ENCODE measurements around the gene UHMK1. TPM values are rescaled to one million over a fixed set of nuclear protein-coding genes. Genes with fewer than 3 reads are reported as not detected.

Gene UHMK1
- total RNA-seq, 1 donor from 2014 or later, result 43.5 TPM

- peaks cover 8% of the 10 kb centered on the region for H3K4me1 Mint-ChIP-seq (ENCODE audit: low read depth, unreplicated experiment)
- no peak overlapping the region for H3K4me3 Mint-ChIP-seq (ENCODE audit: unreplicated experiment)
- Histone ChIP-seq H2AFZ (ENCODE audit: low read depth, low read length) (no peak overlapping the region), H3K4me2 (ENCODE audit: low read length) (no peak overlapping the region), H3K36me3 (ENCODE audit: insufficient read depth, low read length) (no peaks in the 10 kb centered on the region), H3K4me3 (ENCODE audit: insufficient read depth, low read depth, low read length) (no peak overlapping the region), H3K79me2 (ENCODE audit: insufficient read depth, low read length) (peaks cover 10% of the 10 kb centered on the region), H4K20me1 (ENCODE audit: insufficient read depth, low read length) (peaks cover 7% of the 10 kb centered on the region), H3K27ac (ENCODE audit: low read depth, low read length) (no peak overlapping the region), H3K9ac (ENCODE audit: low read length) (no peak overlapping the region), H3K9me3 (ENCODE audit: insufficient read depth, low read depth, low read length) (no peaks in the 10 kb centered on the region), H3K27me3 (ENCODE audit: insufficient read depth, low read length) (no peaks in the 10 kb centered on the region), H3K4me1 (ENCODE audit: insufficient read depth, low read length) (peaks cover 5% of the 10 kb centered on the region)
- H3K27ac Mint-ChIP-seq (ENCODE audit: unreplicated experiment), result no peak overlapping the region
- H3K9me3 Mint-ChIP-seq (ENCODE audit: unreplicated experiment), result no peaks in the 10 kb centered on the region
- TF ChIP-seq, protein P1, sequence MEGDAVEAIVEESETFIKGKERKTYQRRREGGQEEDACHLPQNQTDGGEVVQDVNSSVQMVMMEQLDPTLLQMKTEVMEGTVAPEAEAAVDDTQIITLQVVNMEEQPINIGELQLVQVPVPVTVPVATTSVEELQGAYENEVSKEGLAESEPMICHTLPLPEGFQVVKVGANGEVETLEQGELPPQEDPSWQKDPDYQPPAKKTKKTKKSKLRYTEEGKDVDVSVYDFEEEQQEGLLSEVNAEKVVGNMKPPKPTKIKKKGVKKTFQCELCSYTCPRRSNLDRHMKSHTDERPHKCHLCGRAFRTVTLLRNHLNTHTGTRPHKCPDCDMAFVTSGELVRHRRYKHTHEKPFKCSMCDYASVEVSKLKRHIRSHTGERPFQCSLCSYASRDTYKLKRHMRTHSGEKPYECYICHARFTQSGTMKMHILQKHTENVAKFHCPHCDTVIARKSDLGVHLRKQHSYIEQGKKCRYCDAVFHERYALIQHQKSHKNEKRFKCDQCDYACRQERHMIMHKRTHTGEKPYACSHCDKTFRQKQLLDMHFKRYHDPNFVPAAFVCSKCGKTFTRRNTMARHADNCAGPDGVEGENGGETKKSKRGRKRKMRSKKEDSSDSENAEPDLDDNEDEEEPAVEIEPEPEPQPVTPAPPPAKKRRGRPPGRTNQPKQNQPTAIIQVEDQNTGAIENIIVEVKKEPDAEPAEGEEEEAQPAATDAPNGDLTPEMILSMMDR (IDR thresholded peaks at IDR 0.05; ENCODE audit: insufficient read depth, low read depth, low read length), result no peak
- DNase-seq (ENCODE audit: low read depth) (no peak), FAIRE-seq (no peak)
- no peaks in the 10 kb centered on the region for H3K36me3 Mint-ChIP-seq (ENCODE audit: low read depth, unreplicated experiment)
- H3K27me3 Mint-ChIP-seq (ENCODE audit: low read depth, unreplicated experiment), result no peaks in the 10 kb centered on the region
Measured at GRCh38 chr1:162557536-162557935, 59.9 kb downstream of the UHMK1 start.

DNA sequence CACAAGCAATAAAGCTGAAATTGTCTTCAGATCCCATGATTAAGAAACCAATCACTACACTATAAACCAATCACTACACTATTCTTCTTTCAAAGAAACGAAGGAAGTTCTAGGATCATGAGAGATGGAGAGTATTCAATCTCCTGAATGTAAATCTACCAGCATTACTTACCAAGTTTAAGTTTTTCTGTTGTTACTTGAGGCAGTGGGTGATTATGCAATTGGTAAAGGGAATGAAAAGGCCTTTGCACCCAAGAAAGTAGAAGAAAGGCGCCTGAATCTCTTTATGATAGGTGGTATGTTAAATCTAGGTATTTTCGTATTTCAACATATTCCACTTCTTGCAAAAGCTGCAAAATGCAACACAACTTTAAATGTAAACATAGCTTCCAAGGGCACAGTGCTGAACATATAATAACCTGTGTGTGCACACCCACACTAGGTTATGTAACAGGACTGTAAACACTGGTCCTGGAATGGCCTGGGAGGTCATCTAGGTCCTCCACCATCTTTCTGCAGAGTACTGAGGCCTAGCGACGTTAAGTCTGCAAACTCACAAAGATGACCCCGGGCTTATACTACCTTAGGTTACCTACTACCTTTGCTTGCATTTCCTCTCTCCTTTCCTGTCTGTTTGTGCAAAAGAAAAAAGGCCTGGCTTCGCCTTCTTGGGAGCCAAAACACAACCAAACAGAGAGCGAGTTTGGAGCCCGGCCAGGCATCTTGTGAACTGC lies 62.9 kb downstream of the UHMK1 start:
- peak overlapping the region; percentile 87 for H3K4me3 Mint-ChIP-seq (ENCODE audit: unreplicated experiment)
- no peaks in the 10 kb centered on the region for H3K27me3 Mint-ChIP-seq (ENCODE audit: low read depth, unreplicated experiment)
- no peaks in the 10 kb centered on the region for H3K9me3 Mint-ChIP-seq (ENCODE audit: unreplicated experiment)
- peaks cover 39% of the 10 kb centered on the region for H3K79me2 ChIP-seq (ENCODE audit: insufficient read depth, low read length)
- H3K4me1 Mint-ChIP-seq (ENCODE audit: low read depth, unreplicated experiment), result peaks cover 25% of the 10 kb centered on the region
- peaks cover 36% of the 10 kb centered on the region for H4K20me1 ChIP-seq (ENCODE audit: insufficient read depth, low read length)
- no peaks in the 10 kb centered on the region for H3K36me3 ChIP-seq (ENCODE audit: insufficient read depth, low read length)
- H3K4me2 ChIP-seq (ENCODE audit: low read length), result peak overlapping the region; percentile 89
- DNase-seq (ENCODE audit: low read depth), result no peak
- no peak for FAIRE-seq
- H3K9me3 ChIP-seq (ENCODE audit: insufficient read depth, low read depth, low read length), result no peaks in the 10 kb centered on the region
- no peaks in the 10 kb centered on the region for H3K27me3 ChIP-seq (ENCODE audit: insufficient read depth, low read length)
- H3K9ac ChIP-seq (ENCODE audit: low read length), result peak overlapping the region; percentile 91
- H3K27ac ChIP-seq (ENCODE audit: low read depth, low read length), result peak overlapping the region; percentile 95
- H2AFZ ChIP-seq (ENCODE audit: low read depth, low read length), result peak overlapping the region; percentile 84
- H3K4me1 ChIP-seq (ENCODE audit: insufficient read depth, low read length), result peaks cover 22% of the 10 kb centered on the region
- peak overlapping the region; percentile 74 for H3K4me3 ChIP-seq (ENCODE audit: insufficient read depth, low read depth, low read length)
- H3K27ac Mint-ChIP-seq (ENCODE audit: unreplicated experiment), result peak overlapping the region; percentile 91
- peaks cover 2% of the 10 kb centered on the region for H3K36me3 Mint-ChIP-seq (ENCODE audit: low read depth, unreplicated experiment)
- TF ChIP-seq, protein P1 (IDR thresholded peaks at IDR 0.05; ENCODE audit: insufficient read depth, low read depth, low read length), result no peak
- no peak for TF ChIP-seq EZH2 (IDR thresholded peaks at IDR 0.05; ENCODE audit: insufficient read depth, low read length)

GRCh38 chr1:162561037-162561615 lies 63.5 kb downstream of the UHMK1 start:
- peaks cover 4% of the 10 kb centered on the region for H3K36me3 Mint-ChIP-seq (ENCODE audit: low read depth, unreplicated experiment)
- FAIRE-seq, result no peak
- no peaks in the 10 kb centered on the region for H3K9me3 ChIP-seq (ENCODE audit: insufficient read depth, low read depth, low read length)
- peak overlapping the region; percentile 74 for H3K4me3 ChIP-seq (ENCODE audit: insufficient read depth, low read depth, low read length)
- H4K20me1 ChIP-seq (ENCODE audit: insufficient read depth, low read length), result peaks cover 42% of the 10 kb centered on the region
- H3K27me3 Mint-ChIP-seq (ENCODE audit: low read depth, unreplicated experiment), result no peaks in the 10 kb centered on the region
- peaks cover 3% of the 10 kb centered on the region for H3K36me3 ChIP-seq (ENCODE audit: insufficient read depth, low read length)
- DNase-seq (ENCODE audit: low read depth), result peak; percentile 90
- H3K9ac ChIP-seq (ENCODE audit: low read length), result peak overlapping the region; percentile 97
- no peaks in the 10 kb centered on the region for H3K9me3 Mint-ChIP-seq (ENCODE audit: unreplicated experiment)
- peak overlapping the region; percentile 89 for H3K4me2 ChIP-seq (ENCODE audit: low read length)
- no peaks in the 10 kb centered on the region for H3K27me3 ChIP-seq (ENCODE audit: insufficient read depth, low read length)
- peak overlapping the region; percentile 84 for H2AFZ ChIP-seq (ENCODE audit: low read depth, low read length)
- no peak for TF ChIP-seq EZH2 (IDR thresholded peaks at IDR 0.05; ENCODE audit: insufficient read depth, low read length)
- TF ChIP-seq, protein P1 (IDR thresholded peaks at IDR 0.05; ENCODE audit: insufficient read depth, low read depth, low read length), result no peak
- peak overlapping the region; percentile 87 for H3K4me3 Mint-ChIP-seq (ENCODE audit: unreplicated experiment)
- peak overlapping the region; percentile 91 for H3K27ac Mint-ChIP-seq (ENCODE audit: unreplicated experiment)
- H3K4me1 Mint-ChIP-seq (ENCODE audit: low read depth, unreplicated experiment), result peaks cover 29% of the 10 kb centered on the region
- H3K79me2 ChIP-seq (ENCODE audit: insufficient read depth, low read length), result peaks cover 46% of the 10 kb centered on the region
- peaks cover 22% of the 10 kb centered on the region for H3K4me1 ChIP-seq (ENCODE audit: insufficient read depth, low read length)
- H3K27ac ChIP-seq (ENCODE audit: low read depth, low read length), result peak overlapping the region; percentile 95

Data from astrocyte (in vitro differentiated cells and primary cell).